ENCODE measurements around the gene LYRM4. TPM values are rescaled to one million over a fixed set of nuclear protein-coding genes. Genes with fewer than 3 reads are reported as not detected.

The LYRM4 gene
- total and polyA plus RNA-seq, 2 experiments from 2014 or later: 51.0 to 62.0 TPM

- TF ChIP-seq, protein P1, sequence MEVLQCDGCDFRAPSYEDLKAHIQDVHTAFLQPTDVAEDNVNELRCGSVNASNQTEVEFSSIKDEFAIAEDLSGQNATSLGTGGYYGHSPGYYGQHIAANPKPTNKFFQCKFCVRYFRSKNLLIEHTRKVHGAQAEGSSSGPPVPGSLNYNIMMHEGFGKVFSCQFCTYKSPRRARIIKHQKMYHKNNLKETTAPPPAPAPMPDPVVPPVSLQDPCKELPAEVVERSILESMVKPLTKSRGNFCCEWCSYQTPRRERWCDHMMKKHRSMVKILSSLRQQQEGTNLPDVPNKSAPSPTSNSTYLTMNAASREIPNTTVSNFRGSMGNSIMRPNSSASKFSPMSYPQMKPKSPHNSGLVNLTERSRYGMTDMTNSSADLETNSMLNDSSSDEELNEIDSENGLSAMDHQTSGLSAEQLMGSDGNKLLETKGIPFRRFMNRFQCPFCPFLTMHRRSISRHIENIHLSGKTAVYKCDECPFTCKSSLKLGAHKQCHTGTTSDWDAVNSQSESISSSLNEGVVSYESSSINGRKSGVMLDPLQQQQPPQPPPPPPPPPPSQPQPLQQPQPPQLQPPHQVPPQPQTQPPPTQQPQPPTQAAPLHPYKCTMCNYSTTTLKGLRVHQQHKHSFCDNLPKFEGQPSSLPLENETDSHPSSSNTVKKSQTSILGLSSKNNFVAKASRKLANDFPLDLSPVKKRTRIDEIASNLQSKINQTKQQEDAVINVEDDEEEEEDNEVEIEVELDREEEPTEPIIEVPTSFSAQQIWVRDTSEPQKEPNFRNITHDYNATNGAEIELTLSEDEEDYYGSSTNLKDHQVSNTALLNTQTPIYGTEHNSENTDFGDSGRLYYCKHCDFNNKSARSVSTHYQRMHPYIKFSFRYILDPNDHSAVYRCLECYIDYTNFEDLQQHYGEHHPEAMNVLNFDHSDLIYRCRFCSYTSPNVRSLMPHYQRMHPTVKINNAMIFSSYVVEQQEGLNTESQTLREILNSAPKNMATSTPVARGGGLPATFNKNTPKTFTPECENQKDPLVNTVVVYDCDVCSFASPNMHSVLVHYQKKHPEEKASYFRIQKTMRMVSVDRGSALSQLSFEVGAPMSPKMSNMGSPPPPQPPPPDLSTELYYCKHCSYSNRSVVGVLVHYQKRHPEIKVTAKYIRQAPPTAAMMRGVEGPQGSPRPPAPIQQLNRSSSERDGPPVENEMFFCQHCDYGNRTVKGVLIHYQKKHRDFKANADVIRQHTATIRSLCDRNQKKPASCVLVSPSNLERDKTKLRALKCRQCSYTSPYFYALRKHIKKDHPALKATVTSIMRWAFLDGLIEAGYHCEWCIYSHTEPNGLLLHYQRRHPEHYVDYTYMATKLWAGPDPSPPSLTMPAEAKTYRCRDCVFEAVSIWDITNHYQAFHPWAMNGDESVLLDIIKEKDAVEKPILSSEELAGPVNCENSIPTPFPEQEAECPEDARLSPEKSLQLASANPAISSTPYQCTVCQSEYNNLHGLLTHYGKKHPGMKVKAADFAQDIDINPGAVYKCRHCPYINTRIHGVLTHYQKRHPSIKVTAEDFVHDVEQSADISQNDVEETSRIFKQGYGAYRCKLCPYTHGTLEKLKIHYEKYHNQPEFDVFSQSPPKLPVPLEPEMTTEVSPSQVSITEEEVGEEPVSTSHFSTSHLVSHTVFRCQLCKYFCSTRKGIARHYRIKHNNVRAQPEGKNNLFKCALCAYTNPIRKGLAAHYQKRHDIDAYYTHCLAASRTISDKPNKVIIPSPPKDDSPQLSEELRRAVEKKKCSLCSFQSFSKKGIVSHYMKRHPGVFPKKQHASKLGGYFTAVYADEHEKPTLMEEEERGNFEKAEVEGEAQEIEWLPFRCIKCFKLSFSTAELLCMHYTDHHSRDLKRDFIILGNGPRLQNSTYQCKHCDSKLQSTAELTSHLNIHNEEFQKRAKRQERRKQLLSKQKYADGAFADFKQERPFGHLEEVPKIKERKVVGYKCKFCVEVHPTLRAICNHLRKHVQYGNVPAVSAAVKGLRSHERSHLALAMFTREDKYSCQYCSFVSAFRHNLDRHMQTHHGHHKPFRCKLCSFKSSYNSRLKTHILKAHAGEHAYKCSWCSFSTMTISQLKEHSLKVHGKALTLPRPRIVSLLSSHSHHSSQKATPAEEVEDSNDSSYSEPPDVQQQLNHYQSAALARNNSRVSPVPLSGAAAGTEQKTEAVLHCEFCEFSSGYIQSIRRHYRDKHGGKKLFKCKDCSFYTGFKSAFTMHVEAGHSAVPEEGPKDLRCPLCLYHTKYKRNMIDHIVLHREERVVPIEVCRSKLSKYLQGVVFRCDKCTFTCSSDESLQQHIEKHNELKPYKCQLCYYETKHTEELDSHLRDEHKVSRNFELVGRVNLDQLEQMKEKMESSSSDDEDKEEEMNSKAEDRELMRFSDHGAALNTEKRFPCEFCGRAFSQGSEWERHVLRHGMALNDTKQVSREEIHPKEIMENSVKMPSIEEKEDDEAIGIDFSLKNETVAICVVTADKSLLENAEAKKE (CRISPR knock-in tag; IDR thresholded peaks at IDR 0.05): no peak
- TF ChIP-seq EZH2phosphoT487 (IDR thresholded peaks at IDR 0.05; ENCODE audit: unreplicated experiment) (no peak), NANOG (IDR thresholded peaks at IDR 0.05; ENCODE audit: borderline replicate concordance) (no peak), EZH2 (IDR thresholded peaks at IDR 0.05; ENCODE audit: low read depth, unreplicated experiment) (no peak), JUNB (IDR thresholded peaks at IDR 0.05; ENCODE audit: unreplicated experiment) (no peak), CREB1 (CRISPR knock-in tag; IDR thresholded peaks at IDR 0.05; ENCODE audit: low read depth) (no peak), POLR2AphosphoS5 (IDR thresholded peaks at IDR 0.05; ENCODE audit: low read depth) (no peak)
- TF ChIP-seq, protein P2, sequence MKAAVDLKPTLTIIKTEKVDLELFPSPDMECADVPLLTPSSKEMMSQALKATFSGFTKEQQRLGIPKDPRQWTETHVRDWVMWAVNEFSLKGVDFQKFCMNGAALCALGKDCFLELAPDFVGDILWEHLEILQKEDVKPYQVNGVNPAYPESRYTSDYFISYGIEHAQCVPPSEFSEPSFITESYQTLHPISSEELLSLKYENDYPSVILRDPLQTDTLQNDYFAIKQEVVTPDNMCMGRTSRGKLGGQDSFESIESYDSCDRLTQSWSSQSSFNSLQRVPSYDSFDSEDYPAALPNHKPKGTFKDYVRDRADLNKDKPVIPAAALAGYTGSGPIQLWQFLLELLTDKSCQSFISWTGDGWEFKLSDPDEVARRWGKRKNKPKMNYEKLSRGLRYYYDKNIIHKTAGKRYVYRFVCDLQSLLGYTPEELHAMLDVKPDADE (IDR thresholded peaks at IDR 0.05): no peak
These were observed 149.1 kb downstream of the LYRM4 start (continued) for GRCh38 chr6:5111626-5112025.

- Histone ChIP-seq H3F3A (replicated peaks; ENCODE audit: low read depth) (no peaks in the 10 kb centered on the region), H3K36me3 (ENCODE audit: insufficient read depth) (no peaks in the 10 kb centered on the region), H2AFZ (no peak overlapping the region), H3K4me1 (ENCODE audit: insufficient read depth) (peaks cover 6% of the 10 kb centered on the region; the same call in 1 of the 2 replicates), H3K27ac (ENCODE audit: low read depth) (no peak overlapping the region), H3K27me3 (ENCODE audit: insufficient read depth) (no peaks in the 10 kb centered on the region), H3K4me3 (no peak overlapping the region), H4K20me1 (replicated peaks; ENCODE audit: insufficient read depth) (no peaks in the 10 kb centered on the region), H3K9me2 (ENCODE audit: insufficient read depth) (no peaks in the 10 kb centered on the region), H3K79me2 (replicated peaks; ENCODE audit: insufficient read depth) (no peaks in the 10 kb centered on the region), H3K4me2 (no peak overlapping the region)
- H3K27me3 Mint-ChIP-seq (ENCODE audit: insufficient read depth, low read depth, poor library complexity): peaks cover 10% of the 10 kb centered on the region
- no peak for DNase-seq (ENCODE audit: low spot score)
- peaks cover 3% of the 10 kb centered on the region; the same call in 1 of the 3 replicates for H3K36me3 Mint-ChIP-seq (ENCODE audit: low read depth)
- TF ChIP-seq JUNB (IDR thresholded peaks at IDR 0.05; ENCODE audit: unreplicated experiment): no peak
- TF ChIP-seq NANOG (IDR thresholded peaks at IDR 0.05; ENCODE audit: borderline replicate concordance): no peak
- no peak for TF ChIP-seq STAT1 (IDR thresholded peaks at IDR 0.05; ENCODE audit: unreplicated experiment)
- no peaks in the 10 kb centered on the region; the same call in 1 of the 3 replicates for H3K9me3 Mint-ChIP-seq
- H3K27ac Mint-ChIP-seq: no peak overlapping the region
- H3K4me1 Mint-ChIP-seq: peaks cover 16% of the 10 kb centered on the region
- ATAC-seq: no peak
- no peak overlapping the region for H3K4me3 Mint-ChIP-seq
These were observed 150.5 kb downstream of the LYRM4 start for GRCh38 chr6:5110246-5110645.
